DND-41 (cell line): Measurements from ENCODE around the gene BBS4.
A peak's percentile ranks its signal among the peaks of the same experiment; 100 is the strongest.

ENCODE experiments used
- EZH2 ChIP-seq: IDR thresholded peaks from 3 replicates; pipeline ENCODE4 v1.6.1; 2012; ENCODE audit warnings: borderline replicate concordance, low read depth, mild to moderate bottlenecking, moderate library complexity, low read length, inconsistent platforms; ENCODE audit not compliant: severe bottlenecking
- TF ChIP-seq, protein P1 (sequence below): IDR thresholded peaks from 2 replicates; pipeline ENCODE4 v1.5.1; 2012; ENCODE audit warnings: borderline replicate concordance, low read length, moderate library complexity, mild to moderate bottlenecking; ENCODE audit not compliant: poor library complexity, severe bottlenecking; ENCODE audit errors: extremely low read depth

DNA sequence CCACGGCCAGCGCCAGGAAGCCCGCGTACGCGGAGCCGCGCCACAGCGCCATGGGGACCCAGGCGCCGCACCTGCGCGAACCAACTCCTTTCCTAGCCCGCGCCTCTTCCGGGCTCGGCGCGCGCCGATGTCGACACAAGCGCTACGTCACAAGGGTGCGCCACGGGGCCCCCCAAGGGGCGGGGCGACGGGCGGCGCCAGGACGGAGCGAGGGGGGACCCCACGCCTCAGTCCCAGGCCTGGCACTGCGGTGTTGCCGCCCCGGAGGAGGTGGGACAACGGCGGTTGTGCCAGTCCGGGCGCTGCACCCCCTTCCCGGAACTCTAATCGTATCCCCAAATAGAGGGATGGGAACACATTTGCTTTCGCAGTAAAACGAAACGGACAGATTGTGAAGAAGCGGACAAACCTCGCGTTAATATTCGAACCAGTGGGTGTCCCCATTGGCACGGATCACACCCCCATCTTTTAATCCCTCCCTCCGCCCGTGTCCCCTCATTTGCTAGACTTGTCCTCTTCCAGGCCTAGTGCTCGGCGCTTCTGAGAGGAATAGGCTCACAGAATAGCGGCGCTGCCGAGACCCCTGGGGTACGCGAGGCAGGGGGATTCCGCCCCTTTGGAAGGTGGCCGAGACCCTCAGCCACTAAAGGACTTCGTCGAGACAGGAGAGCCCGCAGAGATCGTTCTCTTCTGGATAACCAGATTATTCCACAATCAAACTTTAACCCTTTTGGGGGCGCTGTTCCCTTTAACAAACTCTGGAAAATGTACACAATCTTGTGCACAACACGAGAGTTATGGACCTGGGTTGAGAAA is 97.8 kb downstream of the BBS4 start, which contains the start of gene ADPGK:
- TF ChIP-seq, protein P1, sequence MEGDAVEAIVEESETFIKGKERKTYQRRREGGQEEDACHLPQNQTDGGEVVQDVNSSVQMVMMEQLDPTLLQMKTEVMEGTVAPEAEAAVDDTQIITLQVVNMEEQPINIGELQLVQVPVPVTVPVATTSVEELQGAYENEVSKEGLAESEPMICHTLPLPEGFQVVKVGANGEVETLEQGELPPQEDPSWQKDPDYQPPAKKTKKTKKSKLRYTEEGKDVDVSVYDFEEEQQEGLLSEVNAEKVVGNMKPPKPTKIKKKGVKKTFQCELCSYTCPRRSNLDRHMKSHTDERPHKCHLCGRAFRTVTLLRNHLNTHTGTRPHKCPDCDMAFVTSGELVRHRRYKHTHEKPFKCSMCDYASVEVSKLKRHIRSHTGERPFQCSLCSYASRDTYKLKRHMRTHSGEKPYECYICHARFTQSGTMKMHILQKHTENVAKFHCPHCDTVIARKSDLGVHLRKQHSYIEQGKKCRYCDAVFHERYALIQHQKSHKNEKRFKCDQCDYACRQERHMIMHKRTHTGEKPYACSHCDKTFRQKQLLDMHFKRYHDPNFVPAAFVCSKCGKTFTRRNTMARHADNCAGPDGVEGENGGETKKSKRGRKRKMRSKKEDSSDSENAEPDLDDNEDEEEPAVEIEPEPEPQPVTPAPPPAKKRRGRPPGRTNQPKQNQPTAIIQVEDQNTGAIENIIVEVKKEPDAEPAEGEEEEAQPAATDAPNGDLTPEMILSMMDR, result peak; percentile 64
- TF ChIP-seq EZH2, result no peak
